Middle frontal gyrus (tissue), 1 donor: Measurements from ENCODE around the gene RHOV.

Experiments
- DNase-seq: peaks from one replicate; pipeline ENCODE4 v3.0.0-alpha.2; 2015; ENCODE audit warnings: low spot score; ENCODE audit errors: extremely low spot score

Gene RHOV

GRCh38 chr15:40873694-40874561, at the start of gene RHOV:
TSS of gene RHOV (minus strand) at chr15:40874234. CDS start at chr15:40874139, 95 bp downstream.
- DNase-seq, result no peak

GRCh38 chr15:40923551-40923950, 49.5 kb upstream of the RHOV start:
- DNase-seq, result no peak

GRCh38 chr15:40922608-40923005, 48.6 kb upstream of the RHOV start:
- no peak for DNase-seq

GRCh38 chr15:40921949-40922607, 48.0 kb upstream of the RHOV start:
- DNase-seq, result no peak

GRCh38 chr15:40918799-40919392, 44.9 kb upstream of the RHOV start:
- no peak for DNase-seq

GRCh38 chr15:40918146-40918798, 44.2 kb upstream of the RHOV start:
- no peak for DNase-seq

GRCh38 chr15:40917585-40917984, 43.6 kb upstream of the RHOV start:
- DNase-seq, result no peak

- no peak for DNase-seq
Measured at GRCh38 chr15:40915679-40916078, 41.6 kb upstream of the RHOV start.

- DNase-seq, result no peak
Measured at GRCh38 chr15:40915116-40915661, 41.2 kb upstream of the RHOV start.

GRCh38 chr15:40914486-40914885, 40.5 kb upstream of the RHOV start:
- DNase-seq, result no peak

- no peak for DNase-seq
Measured at GRCh38 chr15:40914013-40914412, 40.0 kb upstream of the RHOV start.

- DNase-seq, result no peak
Measured at GRCh38 chr15:40912478-40912877, 38.4 kb upstream of the RHOV start.

GRCh38 chr15:40911693-40912092, 37.7 kb upstream of the RHOV start:
- DNase-seq, result no peak

- no peak for DNase-seq
Measured at GRCh38 chr15:40911141-40911540, 37.1 kb upstream of the RHOV start.

- DNase-seq, result no peak
Measured at GRCh38 chr15:40909662-40910630, 35.9 kb upstream of the RHOV start.

GRCh38 chr15:40908095-40908494, 34.1 kb upstream of the RHOV start:
- no peak for DNase-seq

- no peak for DNase-seq
Measured at GRCh38 chr15:40906991-40907802, 33.2 kb upstream of the RHOV start.

GRCh38 chr15:40906091-40906990, 32.3 kb upstream of the RHOV start:
- no peak for DNase-seq
